ENCODE measurements around the gene OR4B1. TPM values are rescaled to one million over a fixed set of nuclear protein-coding genes. Genes with fewer than 3 reads are reported as not detected.

The OR4B1 gene
- total RNA-seq, 1 experiment from 2014 or later: not detected

DNA sequence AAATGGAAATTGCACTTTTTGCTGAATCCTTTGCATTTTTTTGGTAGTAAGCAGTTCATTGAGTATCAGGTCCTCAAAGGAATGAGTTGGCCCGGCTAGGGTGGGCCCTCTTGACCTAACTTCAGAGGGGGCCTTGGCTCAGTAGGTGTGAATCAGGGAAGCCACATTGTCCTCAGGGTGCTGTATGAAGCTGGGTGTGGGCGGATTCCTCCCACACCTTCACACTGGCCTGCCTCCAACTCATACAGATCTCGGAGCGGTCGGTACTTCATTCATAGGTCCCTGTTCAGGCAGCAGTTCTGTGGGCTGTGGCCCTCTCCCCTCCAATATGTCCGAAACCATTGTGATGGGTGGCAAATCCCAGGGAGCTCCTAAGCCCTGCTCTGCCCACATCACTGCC lies 47.4 kb upstream of the OR4B1 start:
- H3K27ac ChIP-seq (ENCODE audit: low read length): no peak overlapping the region
- no peak overlapping the region for H3K4me2 ChIP-seq (ENCODE audit: low read length)
- no peaks in the 10 kb centered on the region for H4K20me1 ChIP-seq (ENCODE audit: low read length)
- H3K27me3 ChIP-seq (ENCODE audit: low read length): no peaks in the 10 kb centered on the region
- intact Hi-C loops (cut with micrococcal nuclease): no loop called here
- no TSS peak for BruUV-seq (replicated peaks)
- TF ChIP-seq EZH2phosphoT487 (IDR thresholded peaks at IDR 0.05; ENCODE audit: borderline replicate concordance, low read length) (no peak), EZH2 (IDR thresholded peaks at IDR 0.05; ENCODE audit: low read length, unreplicated experiment) (no peak), CTCF (conservative IDR thresholded peaks at IDR 0.05; ENCODE audit: low read depth, low read length) (no peak)
- no peak overlapping the region for H3K9ac ChIP-seq (ENCODE audit: low read length)
- H3F3A ChIP-seq (ENCODE audit: low read length, unreplicated experiment): no peaks in the 10 kb centered on the region
- POLR2A ChIA-PET (ENCODE audit: unreplicated experiment): no interaction called here
- no peaks in the 10 kb centered on the region for H3K79me2 ChIP-seq (ENCODE audit: low read length)
- ATAC-seq: no peak
- H3K9me2 ChIP-seq (replicated peaks; ENCODE audit: low read length): no peaks in the 10 kb centered on the region
- H3K4me1 ChIP-seq (ENCODE audit: insufficient read depth, low read length): peaks cover 6% of the 10 kb centered on the region; the same call in 1 of the 2 replicates
- no peak overlapping the region for H3K4me3 ChIP-seq (ENCODE audit: low read length)
- H2AFZ ChIP-seq (ENCODE audit: low read length): no peak overlapping the region
- CTCF ChIA-PET: no interaction called here
- no peaks in the 10 kb centered on the region for H3K9me3 ChIP-seq (ENCODE audit: low read length)
- peaks cover 6% of the 10 kb centered on the region; the same call in 1 of the 2 replicates for H3K36me3 ChIP-seq (ENCODE audit: low read depth, low read length)
- no peak for DNase-seq

DNA sequence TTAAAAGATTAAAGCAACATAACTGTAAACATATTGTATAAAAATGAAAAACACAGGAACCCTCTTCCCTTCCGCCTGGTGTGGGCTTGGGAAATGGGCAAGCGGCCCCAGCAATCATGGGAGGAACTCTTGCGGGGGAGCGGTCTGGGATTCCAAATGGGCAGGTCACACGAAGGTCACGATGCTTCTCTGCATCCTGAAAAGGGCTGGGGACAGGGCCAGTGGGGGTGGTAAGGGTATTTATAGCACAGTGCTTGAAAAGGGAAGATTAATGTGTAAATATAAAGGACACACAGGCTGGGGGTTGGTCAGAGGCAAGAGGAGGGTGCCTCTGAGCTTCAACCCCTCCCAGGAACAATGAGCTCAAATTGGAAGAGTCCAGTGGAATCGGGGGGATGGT lies 46.9 kb upstream of the OR4B1 start:
- BruUV-seq (replicated peaks): no TSS peak
- no peak overlapping the region for H3K27ac ChIP-seq (ENCODE audit: low read length)

More for the DNA sequence above, 46.9 kb upstream of the OR4B1 start:
- DNase-seq (no peak), ATAC-seq (no peak)
- CTCF ChIA-PET: no interaction called here
- Histone ChIP-seq H3K36me3 (ENCODE audit: low read depth, low read length) (peaks cover 6% of the 10 kb centered on the region; the same call in 1 of the 2 replicates), H2AFZ (ENCODE audit: low read length) (no peak overlapping the region), H3K4me1 (ENCODE audit: insufficient read depth, low read length) (peaks cover 4% of the 10 kb centered on the region; the same call in 1 of the 2 replicates), H3K9ac (ENCODE audit: low read length) (no peak overlapping the region), H3K27me3 (ENCODE audit: low read length) (no peaks in the 10 kb centered on the region), H3K4me2 (ENCODE audit: low read length) (no peak overlapping the region), H3K4me3 (ENCODE audit: low read length) (no peak overlapping the region), H3K9me3 (ENCODE audit: low read length) (no peaks in the 10 kb centered on the region), H3F3A (ENCODE audit: low read length, unreplicated experiment) (no peaks in the 10 kb centered on the region), H4K20me1 (ENCODE audit: low read length) (no peaks in the 10 kb centered on the region), H3K9me2 (replicated peaks; ENCODE audit: low read length) (no peaks in the 10 kb centered on the region), H3K79me2 (ENCODE audit: low read length) (no peaks in the 10 kb centered on the region)
- POLR2A ChIA-PET (ENCODE audit: unreplicated experiment): no interaction called here
- TF ChIP-seq EZH2phosphoT487 (IDR thresholded peaks at IDR 0.05; ENCODE audit: borderline replicate concordance, low read length) (no peak), EZH2 (IDR thresholded peaks at IDR 0.05; ENCODE audit: low read length, unreplicated experiment) (no peak), CTCF (conservative IDR thresholded peaks at IDR 0.05; ENCODE audit: low read depth, low read length) (no peak)
- intact Hi-C loops (cut with micrococcal nuclease): loop anchor here (5.0 kb wide), 1 partner anchor 237 kb away; no protein-coding TSS in a partner anchor
